Activated CD4-positive, alpha-beta T cell treated with anti-CD3 and anti-CD28 coated beads, Interleukin-2, amount 10 ng/mL, durations not matched to agents 7 days and 5 days (primary cell): ENCODE data around the gene COPG2. TPM values are rescaled to one million over a fixed set of nuclear protein-coding genes. Genes with fewer than 3 reads are reported as not detected.

Experiments
- CTCF ChIA-PET: fragments of 350-600 bp; sonication (Branson Sonifier 250); formaldehyde crosslinking; loops from one replicate; lab custom pipeline; 2021; ENCODE audit warnings: antibody characterized with exemption; lab: Charles Lee
- POLR2A ChIA-PET: fragments of 350-600 bp; sonication (Branson Sonifier 250); formaldehyde crosslinking; loops from one replicate; lab custom pipeline; 2021; ENCODE audit warnings: antibody characterized with exemption; lab: Charles Lee
- DNase-seq: peaks from one replicate; pipeline ENCODE4 v3.0.0-alpha.2; 2020
- H3K27ac Mint-ChIP-seq: one replicate; pipeline ENCODE4 v1.8.0; 2021; ENCODE audit warnings: mild to moderate bottlenecking, moderate library complexity, mixed read lengths
- H3K27me3 Mint-ChIP-seq: one replicate; pipeline ENCODE4 v1.8.0; 2021; ENCODE audit warnings: mixed read lengths
- H3K36me3 Mint-ChIP-seq: one replicate; pipeline ENCODE4 v1.8.0; 2021; ENCODE audit warnings: low read depth, mixed read lengths
- H3K4me1 Mint-ChIP-seq: one replicate; pipeline ENCODE4 v1.8.0; 2021; ENCODE audit warnings: mixed read lengths
- H3K4me3 Mint-ChIP-seq: one replicate; pipeline ENCODE4 v1.8.0; 2021; ENCODE audit warnings: mild to moderate bottlenecking, moderate library complexity, mixed read lengths
- H3K9me3 Mint-ChIP-seq: one replicate; pipeline ENCODE4 v1.8.0; 2021; ENCODE audit warnings: mixed read lengths
- total RNA-seq, 2 experiments: library from RNA; stranded (reverse); gene quantifications; one replicate each; pipeline ENCODE4 v1.2.3, GENCODE V29; 2021

The COPG2 gene
- total RNA-seq, 2 experiments from 2014 or later, result 8.4 to 11.0 TPM

GRCh38 chr7:130505753-130506152 lies 162.8 kb downstream of the COPG2 start:
- H3K27me3 Mint-ChIP-seq, result no peaks in the 10 kb centered on the region
- H3K27ac Mint-ChIP-seq, result no peak overlapping the region
- ChIA-PET CTCF (interaction anchor here (0.7 kb wide), 2 partner anchors 45 to 96 kb away, joined by 3 to 4 read pairs; no protein-coding TSS in a partner anchor), POLR2A (no interaction called here)
- H3K4me3 Mint-ChIP-seq, result no peak overlapping the region
- H3K36me3 Mint-ChIP-seq, result peaks cover 2% of the 10 kb centered on the region
- H3K9me3 Mint-ChIP-seq, result no peaks in the 10 kb centered on the region
- no peaks in the 10 kb centered on the region for H3K4me1 Mint-ChIP-seq
- no peak for DNase-seq

- Mint-ChIP-seq H3K4me1 (no peaks in the 10 kb centered on the region), H3K36me3 (no peaks in the 10 kb centered on the region), H3K9me3 (no peaks in the 10 kb centered on the region), H3K27ac (no peak overlapping the region), H3K27me3 (no peaks in the 10 kb centered on the region), H3K4me3 (no peak overlapping the region)
- DNase-seq, result no peak
- ChIA-PET POLR2A (no interaction called here), CTCF (no interaction called here)
Observed at GRCh38 chr7:130500910-130501309, 167.6 kb downstream of the COPG2 start.

- no peak for DNase-seq
- Mint-ChIP-seq H3K36me3 (no peaks in the 10 kb centered on the region), H3K27me3 (peaks cover 3% of the 10 kb centered on the region), H3K9me3 (no peaks in the 10 kb centered on the region), H3K27ac (no peak overlapping the region), H3K4me1 (no peaks in the 10 kb centered on the region), H3K4me3 (no peak overlapping the region)
- CTCF ChIA-PET, result no interaction called here
- POLR2A ChIA-PET, result no interaction called here
Observed at GRCh38 chr7:130500463-130500862, 168.1 kb downstream of the COPG2 start.

GRCh38 chr7:130494431-130494858 lies 174.1 kb downstream of the COPG2 start:
- H3K27ac Mint-ChIP-seq, result no peak overlapping the region
- DNase-seq, result no peak
- POLR2A ChIA-PET, result no interaction called here
- CTCF ChIA-PET, result no interaction called here
- peaks cover 53% of the 10 kb centered on the region for H3K27me3 Mint-ChIP-seq
- peaks cover 3% of the 10 kb centered on the region for H3K9me3 Mint-ChIP-seq
- H3K4me3 Mint-ChIP-seq, result no peak overlapping the region
- peaks cover 9% of the 10 kb centered on the region for H3K4me1 Mint-ChIP-seq
- H3K36me3 Mint-ChIP-seq, result peaks cover 2% of the 10 kb centered on the region

- peaks cover 2% of the 10 kb centered on the region for H3K36me3 Mint-ChIP-seq
- no peak overlapping the region for H3K4me3 Mint-ChIP-seq
- peaks cover 9% of the 10 kb centered on the region for H3K4me1 Mint-ChIP-seq
- no peak for DNase-seq
- H3K27me3 Mint-ChIP-seq, result peaks cover 64% of the 10 kb centered on the region
- H3K9me3 Mint-ChIP-seq, result peaks cover 3% of the 10 kb centered on the region
- CTCF ChIA-PET, result no interaction called here
- H3K27ac Mint-ChIP-seq, result no peak overlapping the region
- POLR2A ChIA-PET, result no interaction called here
Observed at GRCh38 chr7:130493275-130493873, 175.2 kb downstream of the COPG2 start.

DNA sequence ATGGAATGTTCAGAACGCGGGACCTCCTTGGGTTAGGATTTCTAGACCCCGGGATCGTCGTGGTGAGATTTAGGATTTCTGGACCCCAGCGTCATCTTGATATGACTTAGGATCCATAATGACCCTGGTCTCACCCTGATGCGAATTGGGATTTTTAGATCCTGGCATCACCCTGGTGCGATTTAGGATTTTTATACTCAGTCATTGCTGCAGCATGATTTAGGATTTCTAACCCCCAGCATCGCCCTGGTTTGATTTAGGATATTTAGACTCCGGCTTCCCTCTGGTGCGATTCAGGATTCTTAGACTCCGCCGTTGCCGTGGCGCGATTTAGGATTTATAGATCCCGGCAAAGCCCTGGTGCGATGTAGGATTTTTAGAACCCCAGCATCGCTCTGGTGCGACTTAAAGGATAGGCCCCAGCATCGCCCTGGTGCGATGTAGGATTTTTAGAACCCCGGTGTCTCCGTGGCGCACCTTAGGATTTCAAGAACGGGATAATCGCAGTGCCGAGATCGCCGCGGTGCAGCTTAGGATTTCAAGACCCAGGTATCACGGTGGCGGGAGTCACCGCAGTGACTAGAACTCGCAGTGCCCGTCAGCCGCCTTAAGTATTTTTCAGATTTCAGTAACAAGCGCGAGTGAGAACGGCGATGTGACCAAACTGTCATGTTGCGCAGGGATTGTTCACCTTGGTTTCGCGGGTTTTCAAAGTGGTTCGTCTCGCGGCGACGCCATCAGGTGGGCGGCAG lies 175.8 kb downstream of the COPG2 start:
- no peak for DNase-seq
- CTCF ChIA-PET, result no interaction called here
- H3K27me3 Mint-ChIP-seq, result peaks cover 70% of the 10 kb centered on the region

DNA sequence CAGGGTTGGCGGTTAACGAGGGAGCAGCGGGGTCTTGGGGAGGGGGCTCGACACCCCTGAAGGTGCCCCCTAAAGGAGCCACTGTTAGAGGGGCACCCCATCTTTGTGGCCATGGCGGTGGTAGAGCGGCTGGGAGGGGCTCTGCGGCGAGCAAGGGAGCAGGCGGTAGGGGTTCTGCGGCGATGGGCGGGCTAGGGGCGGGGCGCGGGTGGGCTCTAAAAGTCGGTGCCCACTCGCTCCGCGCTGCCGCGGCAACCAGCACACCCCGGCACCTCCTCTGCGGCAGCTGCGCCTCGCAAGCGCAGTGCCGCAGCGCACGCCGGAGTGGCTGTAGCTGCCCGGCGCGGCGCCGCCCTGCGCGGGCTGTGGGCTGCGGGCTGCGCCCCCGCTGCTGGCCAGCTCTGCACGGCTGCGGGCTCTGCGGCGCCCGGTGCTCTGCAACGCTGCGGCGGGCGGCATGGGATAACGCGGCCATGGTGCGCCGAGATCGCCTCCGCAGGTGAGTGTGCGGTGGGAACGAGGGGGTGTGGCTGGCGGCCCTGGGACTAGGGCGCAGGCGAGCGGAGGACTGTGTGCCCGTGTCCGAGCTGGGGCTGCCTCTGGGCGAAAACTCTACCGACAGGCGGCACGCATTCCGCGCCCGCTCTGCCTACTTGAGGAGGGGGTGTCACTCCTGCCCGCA lies 176.6 kb downstream of the COPG2 start, which contains the start of gene MEST:
Gene MEST, plus strand, starts transcription at position 245 of the 682 bp plus-strand sequence. Its CDS starts 229 bp downstream, at position 474.
- POLR2A ChIA-PET, result no interaction called here
- H3K27ac Mint-ChIP-seq, result no peak within 1 kb of the TSS
- CTCF ChIA-PET, result no interaction called here
- H3K36me3 Mint-ChIP-seq, result peaks cover 2% of the 10 kb centered on the region
- H3K4me3 Mint-ChIP-seq, result peak within 1 kb of the TSS; percentile 41
- DNase-seq, result no peak
- peaks cover 12% of the 10 kb centered on the region for H3K4me1 Mint-ChIP-seq
- peaks cover 3% of the 10 kb centered on the region for H3K9me3 Mint-ChIP-seq
- peaks cover 76% of the 10 kb centered on the region for H3K27me3 Mint-ChIP-seq

More for the DNA sequence above, 175.8 kb downstream of the COPG2 start:
- Mint-ChIP-seq H3K9me3 (peaks cover 3% of the 10 kb centered on the region), H3K4me3 (peak overlapping the region; percentile 41), H3K4me1 (peaks cover 9% of the 10 kb centered on the region), H3K27ac (no peak overlapping the region), H3K36me3 (peaks cover 2% of the 10 kb centered on the region)
- POLR2A ChIA-PET, result no interaction called here

GRCh38 chr7:130490888-130491804 lies 177.4 kb downstream of the COPG2 start:
- H3K4me1 Mint-ChIP-seq, result peaks cover 16% of the 10 kb centered on the region
- peak overlapping the region; percentile 23 for H3K4me3 Mint-ChIP-seq
- peak; percentile 12 for DNase-seq
- ChIA-PET CTCF (interaction anchor here (1.3 kb wide), 1 partner anchor 13 kb away, joined by 3 read pairs; no protein-coding TSS in a partner anchor), POLR2A (no interaction called here)
- peaks cover 80% of the 10 kb centered on the region for H3K27me3 Mint-ChIP-seq
- H3K36me3 Mint-ChIP-seq, result peaks cover 2% of the 10 kb centered on the region
- no peak overlapping the region for H3K27ac Mint-ChIP-seq
- H3K9me3 Mint-ChIP-seq, result peaks cover 3% of the 10 kb centered on the region

DNA sequence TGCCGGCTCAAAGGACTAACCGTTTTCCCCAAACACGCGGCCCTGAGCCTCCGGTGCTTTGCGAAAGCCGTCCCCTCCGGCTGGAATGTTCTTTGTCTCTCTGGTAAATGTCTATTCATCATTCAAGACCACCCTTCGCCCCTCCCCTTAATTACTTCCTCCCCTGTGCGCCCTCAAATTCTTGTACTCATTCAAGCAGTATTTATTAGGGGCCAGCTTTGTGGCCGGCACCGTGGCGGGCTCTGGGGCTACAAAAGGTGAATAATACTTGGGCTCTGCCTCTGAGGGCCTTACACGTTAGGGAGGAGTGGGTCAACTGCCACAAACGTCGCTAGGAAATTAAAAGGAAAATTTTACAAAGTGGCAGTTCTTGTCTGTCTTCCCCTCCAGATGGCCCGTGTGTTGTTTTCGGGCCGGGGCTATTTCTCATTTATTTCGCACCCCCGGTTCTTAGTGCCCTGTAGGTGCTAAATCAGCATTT lies 178.2 kb downstream of the COPG2 start:
- DNase-seq, result no peak
- Mint-ChIP-seq H3K36me3 (peaks cover 2% of the 10 kb centered on the region), H3K27me3 (peaks cover 81% of the 10 kb centered on the region), H3K4me1 (peaks cover 24% of the 10 kb centered on the region), H3K9me3 (peaks cover 3% of the 10 kb centered on the region), H3K27ac (no peak overlapping the region), H3K4me3 (no peak overlapping the region)
- ChIA-PET POLR2A (no interaction called here), CTCF (interaction anchor here (1.3 kb wide), 1 partner anchor 14 kb away, joined by 3 read pairs; no protein-coding TSS in a partner anchor)

- POLR2A ChIA-PET, result no interaction called here
- no peak overlapping the region for H3K27ac Mint-ChIP-seq
- peaks cover 31% of the 10 kb centered on the region for H3K4me1 Mint-ChIP-seq
- DNase-seq, result no peak
- H3K36me3 Mint-ChIP-seq, result peaks cover 2% of the 10 kb centered on the region
- CTCF ChIA-PET, result interaction anchor here (0.9 to 1.3 kb wide), 2 partner anchors 9 to 15 kb away, joined by 3 read pairs; no protein-coding TSS in a partner anchor
- H3K9me3 Mint-ChIP-seq, result peaks cover 3% of the 10 kb centered on the region
- H3K4me3 Mint-ChIP-seq, result no peak overlapping the region
- H3K27me3 Mint-ChIP-seq, result peaks cover 81% of the 10 kb centered on the region
Observed at GRCh38 chr7:130489140-130489983, 179.2 kb downstream of the COPG2 start.

- Mint-ChIP-seq H3K27ac (no peak overlapping the region), H3K4me3 (no peak overlapping the region), H3K4me1 (peaks cover 31% of the 10 kb centered on the region), H3K36me3 (peaks cover 2% of the 10 kb centered on the region), H3K9me3 (peaks cover 3% of the 10 kb centered on the region), H3K27me3 (peaks cover 78% of the 10 kb centered on the region)
- no peak for DNase-seq
- ChIA-PET CTCF (interaction anchor here (0.9 to 1.2 kb wide), 3 partner anchors 9 to 270 kb away, joined by 3 read pairs; no protein-coding TSS in a partner anchor), POLR2A (no interaction called here)
Observed at GRCh38 chr7:130488392-130489139, 180.0 kb downstream of the COPG2 start.
